Ovary (tissue), 3 donors: ENCODE results near the gene SEMA5A.

Experiments used
- POLR2A ChIP-seq: fragments of 450-650 bp; IDR thresholded peaks from one replicate; pipeline ENCODE4 v1.6.1; 2017; ENCODE audit warnings: antibody characterized with exemption, mild to moderate bottlenecking, moderate library complexity
- TF ChIP-seq, protein P1 (sequence below), 3 donors: fragments of 450-650 bp in 2 of 3; fragments of 200-600 bp in 1 of 3; IDR thresholded peaks; one replicate each; pipeline versions ENCODE4 v1.5.1 to v1.8.0; 2016 to 2022; ENCODE audit warnings: antibody characterized with exemption in 3 of 3, mild to moderate bottlenecking in 1 of 3
- donor health status: DM: no; HTN: no; CAD: no.

GRCh38 chr5:9013147-9013546 is 532.7 kb downstream of the SEMA5A start:
- TF ChIP-seq, protein P1, sequence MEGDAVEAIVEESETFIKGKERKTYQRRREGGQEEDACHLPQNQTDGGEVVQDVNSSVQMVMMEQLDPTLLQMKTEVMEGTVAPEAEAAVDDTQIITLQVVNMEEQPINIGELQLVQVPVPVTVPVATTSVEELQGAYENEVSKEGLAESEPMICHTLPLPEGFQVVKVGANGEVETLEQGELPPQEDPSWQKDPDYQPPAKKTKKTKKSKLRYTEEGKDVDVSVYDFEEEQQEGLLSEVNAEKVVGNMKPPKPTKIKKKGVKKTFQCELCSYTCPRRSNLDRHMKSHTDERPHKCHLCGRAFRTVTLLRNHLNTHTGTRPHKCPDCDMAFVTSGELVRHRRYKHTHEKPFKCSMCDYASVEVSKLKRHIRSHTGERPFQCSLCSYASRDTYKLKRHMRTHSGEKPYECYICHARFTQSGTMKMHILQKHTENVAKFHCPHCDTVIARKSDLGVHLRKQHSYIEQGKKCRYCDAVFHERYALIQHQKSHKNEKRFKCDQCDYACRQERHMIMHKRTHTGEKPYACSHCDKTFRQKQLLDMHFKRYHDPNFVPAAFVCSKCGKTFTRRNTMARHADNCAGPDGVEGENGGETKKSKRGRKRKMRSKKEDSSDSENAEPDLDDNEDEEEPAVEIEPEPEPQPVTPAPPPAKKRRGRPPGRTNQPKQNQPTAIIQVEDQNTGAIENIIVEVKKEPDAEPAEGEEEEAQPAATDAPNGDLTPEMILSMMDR (IDR thresholded peaks at IDR 0.05), result no peak
- no peak for TF ChIP-seq POLR2A
